ENCODE data around the gene PRKACA.

- TF ChIP-seq EZH2 (IDR thresholded peaks at IDR 0.05), result no peak
- TF ChIP-seq POLR2AphosphoS5 (IDR thresholded peaks at IDR 0.05; ENCODE audit: borderline replicate concordance, low read depth, low read length), result no peak
- TF ChIP-seq FOXP2 (optimal IDR thresholded peaks at IDR 0.05; ENCODE audit: control extremely low read depth, extremely low read length, insufficient read depth), result no peak
These were observed 846 bp upstream of the PRKACA start for GRCh38 chr19:14118165-14119051.
